Stromal cell of bone marrow (primary cell): ENCODE measurements around the gene SMYD4.

ENCODE experiments used
- DNase-seq: peaks from one replicate; pipeline ENCODE4 v3.0.0-alpha.2; 2012; ENCODE audit warnings: low read depth

Gene SMYD4

GRCh38 chr17:1730326-1731193 is 99.1 kb downstream of the SMYD4 start:
- DNase-seq = peak; percentile 68

DNA sequence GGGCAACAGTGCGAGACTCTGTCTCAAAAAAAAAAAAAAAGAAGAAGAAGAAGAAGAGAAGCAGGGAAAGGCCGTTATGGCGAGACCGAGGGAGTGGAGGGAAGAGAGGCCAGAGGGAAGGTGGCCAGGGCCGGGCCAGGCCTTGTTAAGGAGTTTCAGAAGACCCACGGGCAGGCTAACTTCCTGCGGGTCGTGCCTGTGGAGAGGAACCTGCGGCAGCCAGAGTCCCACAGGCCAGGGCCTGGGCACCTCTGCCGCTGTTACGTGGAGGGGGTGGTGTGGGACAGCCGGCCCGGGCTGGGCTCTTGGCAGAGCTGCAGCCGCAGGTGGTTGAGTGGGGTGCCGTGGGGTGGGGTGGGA is 99.8 kb downstream of the SMYD4 start:
- no peak for DNase-seq
